ENCODE data around the gene ITCH. TPM values are rescaled to one million over a fixed set of nuclear protein-coding genes. Genes with fewer than 3 reads are reported as not detected.
"Not testable (repeated sequence)": the region's sequence is repeated elsewhere in the genome, so short reads cannot be mapped to it uniquely, and the experiment has no call there.

The ITCH gene
- total and polyA plus RNA-seq, 11 donors: 6.0 to 49.0 (median 39.5) TPM

DNA sequence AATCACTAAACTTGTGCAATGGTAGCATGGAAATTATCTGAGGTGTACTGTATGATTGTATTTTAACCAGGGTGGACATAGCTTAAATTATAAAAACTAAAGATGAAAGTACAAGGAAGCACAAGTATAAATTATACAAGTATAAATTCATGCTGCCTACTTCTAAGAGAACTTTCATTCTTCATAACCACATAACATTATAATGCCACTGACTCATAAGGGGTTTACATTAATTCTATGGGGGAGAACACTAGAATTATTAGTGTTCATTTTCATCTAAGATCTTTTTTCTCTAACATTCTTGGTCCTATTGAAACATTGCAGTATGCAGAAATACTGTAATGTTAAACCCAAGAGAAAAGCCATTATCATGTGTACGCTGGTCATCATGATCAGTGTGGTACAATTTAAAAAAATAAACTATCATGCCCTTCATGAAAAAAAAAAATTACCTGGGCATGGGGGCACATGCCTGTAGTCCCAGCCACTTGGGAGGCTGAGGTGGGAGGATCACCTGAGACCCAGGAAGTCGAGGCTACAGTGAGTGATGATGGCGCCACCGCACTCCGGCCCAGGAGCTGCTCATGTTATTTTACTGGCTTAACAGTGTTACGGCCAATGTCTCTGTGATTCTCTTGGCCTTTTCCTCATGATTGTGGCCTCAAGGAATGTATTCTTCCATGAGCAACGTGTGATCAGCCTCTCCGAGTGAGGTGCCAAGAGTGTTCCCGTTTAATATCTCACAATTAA, 34.0 kb upstream of the ITCH start:
- no peak for ATAC-seq
- peaks cover 0 to 4% (median 0%) of the 10 kb centered on the region in 12 donors for H3K4me1 ChIP-seq

DNA sequence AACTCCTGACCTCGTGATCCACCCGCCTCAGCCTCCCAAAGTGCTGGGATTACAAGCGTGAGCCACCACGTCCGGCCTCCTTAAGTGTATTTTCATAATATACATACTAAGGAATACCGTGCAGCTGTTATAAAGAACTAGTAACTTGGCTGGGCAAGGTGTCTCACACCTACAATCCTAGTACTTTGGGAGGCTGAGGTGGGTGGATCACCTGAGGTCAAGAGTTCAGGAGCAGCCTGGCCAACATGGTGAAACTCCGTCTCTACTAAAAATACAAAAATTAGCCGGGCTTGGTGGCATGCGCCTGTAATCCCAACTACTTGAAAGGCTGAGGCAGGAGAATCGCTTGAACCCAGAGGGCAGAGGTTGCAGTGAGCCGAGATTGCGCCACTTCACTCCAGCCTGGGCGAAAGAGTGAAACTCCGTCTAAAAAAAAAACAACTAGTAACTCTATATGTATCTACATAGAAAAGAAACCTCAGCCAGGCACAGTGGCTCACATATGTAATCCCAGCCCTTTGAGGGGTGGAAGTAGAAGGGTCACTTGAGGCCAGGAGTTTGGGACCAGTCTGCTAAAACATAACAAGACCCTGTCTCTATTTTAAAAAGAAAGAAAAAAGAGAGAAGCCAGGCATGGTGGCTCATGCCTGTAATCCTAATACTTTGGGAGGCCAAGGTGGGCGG, 32.1 kb upstream of the ITCH start:
- H3K27me3 ChIP-seq; H3K36me3 ChIP-seq; H3K4me3 ChIP-seq; H3K9me3 ChIP-seq; intact Hi-C loops (cut with DNase I); DNase-seq; H3K27ac ChIP-seq; H3K4me1 ChIP-seq; ATAC-seq: not testable (repeated sequence)
- WGBS, 4 donors: 93 to 96% (median 95%) methylated on average over 15 of the region's 15 CpGs

More for the DNA sequence above, 34.0 kb upstream of the ITCH start:
- 87 to 91% (median 89%) methylated on average over 9 of the region's 9 CpGs for WGBS, 4 donors
- Histone ChIP-seq H3K9me3 (no peaks in the 10 kb centered on the region), H3K27ac (no peak overlapping the region), H3K36me3 (no peaks in the 10 kb centered on the region), H3K4me3 (no peak overlapping the region), H3K27me3 (no peaks in the 10 kb centered on the region)
- TF ChIP-seq POLR2A (IDR thresholded peaks at IDR 0.05): no peak
- TF ChIP-seq, protein P1, sequence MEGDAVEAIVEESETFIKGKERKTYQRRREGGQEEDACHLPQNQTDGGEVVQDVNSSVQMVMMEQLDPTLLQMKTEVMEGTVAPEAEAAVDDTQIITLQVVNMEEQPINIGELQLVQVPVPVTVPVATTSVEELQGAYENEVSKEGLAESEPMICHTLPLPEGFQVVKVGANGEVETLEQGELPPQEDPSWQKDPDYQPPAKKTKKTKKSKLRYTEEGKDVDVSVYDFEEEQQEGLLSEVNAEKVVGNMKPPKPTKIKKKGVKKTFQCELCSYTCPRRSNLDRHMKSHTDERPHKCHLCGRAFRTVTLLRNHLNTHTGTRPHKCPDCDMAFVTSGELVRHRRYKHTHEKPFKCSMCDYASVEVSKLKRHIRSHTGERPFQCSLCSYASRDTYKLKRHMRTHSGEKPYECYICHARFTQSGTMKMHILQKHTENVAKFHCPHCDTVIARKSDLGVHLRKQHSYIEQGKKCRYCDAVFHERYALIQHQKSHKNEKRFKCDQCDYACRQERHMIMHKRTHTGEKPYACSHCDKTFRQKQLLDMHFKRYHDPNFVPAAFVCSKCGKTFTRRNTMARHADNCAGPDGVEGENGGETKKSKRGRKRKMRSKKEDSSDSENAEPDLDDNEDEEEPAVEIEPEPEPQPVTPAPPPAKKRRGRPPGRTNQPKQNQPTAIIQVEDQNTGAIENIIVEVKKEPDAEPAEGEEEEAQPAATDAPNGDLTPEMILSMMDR (IDR thresholded peaks at IDR 0.05): no peak
- DNase-seq: no peak
- intact Hi-C loops (cut with DNase I): no loop called here

DNA sequence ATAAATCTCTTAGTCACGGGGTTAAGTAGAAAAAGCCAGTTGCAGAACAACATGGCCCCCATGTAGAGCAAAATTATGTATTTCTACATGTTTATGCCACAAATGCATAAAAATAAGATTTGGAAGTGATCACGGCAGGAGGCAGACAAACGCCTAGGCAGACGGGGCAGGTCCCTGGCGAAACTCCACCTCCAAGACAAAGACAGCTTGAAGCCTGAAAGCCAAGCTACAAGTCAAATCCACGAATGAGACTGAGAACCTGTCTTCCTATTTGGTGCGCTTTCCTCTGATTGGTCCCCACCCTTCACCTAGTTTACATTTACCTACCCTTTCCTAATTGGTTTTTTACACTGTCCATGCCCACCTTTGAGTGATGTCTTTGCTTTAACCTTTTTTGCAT, 31.2 kb upstream of the ITCH start:
- Histone ChIP-seq H3K9me3 (no peaks in the 10 kb centered on the region), H3K27me3 (no peaks in the 10 kb centered on the region), H3K4me3 (no peak overlapping the region), H3K27ac (no peak overlapping the region), H3K4me1 (no peaks in the 10 kb centered on the region), H3K36me3 (no peaks in the 10 kb centered on the region)
- intact Hi-C loops (cut with DNase I): no loop called here
- TF ChIP-seq, protein P1 (IDR thresholded peaks at IDR 0.05): no peak
- TF ChIP-seq POLR2A (IDR thresholded peaks at IDR 0.05): no peak
- ATAC-seq (no peak), DNase-seq (no peak)
- 87 to 91% (median 90%) methylated on average over 7 of the region's 7 CpGs for WGBS, 4 donors

DNA sequence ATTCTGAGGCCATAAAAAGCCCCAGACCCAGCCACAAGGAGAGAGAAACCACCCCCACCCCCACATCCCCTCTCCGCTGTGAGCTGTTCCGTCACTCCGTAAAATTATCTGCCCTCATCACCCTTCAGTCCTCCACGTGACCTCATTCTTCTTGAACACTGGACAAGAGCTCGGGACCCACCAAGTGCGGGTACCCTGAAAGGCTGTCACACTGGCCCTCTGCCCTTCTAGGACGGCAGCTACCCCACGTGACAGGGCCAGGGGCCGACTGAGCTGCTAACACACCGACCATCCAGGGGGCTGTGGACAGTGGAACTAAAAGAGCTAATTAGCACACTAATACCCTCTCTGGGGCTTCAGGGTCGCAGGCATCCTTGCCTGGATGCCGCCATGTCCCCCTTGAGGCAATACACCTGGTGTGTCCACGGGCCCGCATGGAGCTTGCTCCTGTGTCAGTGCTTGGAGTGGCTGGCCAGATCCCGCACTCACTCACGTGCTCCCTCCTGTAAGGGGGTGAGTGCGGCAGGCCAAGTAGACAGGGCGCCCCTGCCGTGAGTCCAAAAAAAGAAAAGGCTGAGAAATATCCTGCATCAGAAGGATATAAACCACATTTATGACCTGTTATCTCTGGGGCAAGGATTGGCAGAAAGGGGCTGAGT, 30.7 kb upstream of the ITCH start:
- Histone ChIP-seq H3K4me1 (no peaks in the 10 kb centered on the region), H3K9me3 (no peaks in the 10 kb centered on the region), H3K36me3 (no peaks in the 10 kb centered on the region), H3K4me3 (no peak overlapping the region), H3K27ac (no peak overlapping the region), H3K27me3 (no peaks in the 10 kb centered on the region)
- WGBS, 4 donors: 87 to 94% (median 88%) methylated on average over 16 to 19 of the region's 19 CpGs
- no peak for DNase-seq
- TF ChIP-seq, protein P1 (IDR thresholded peaks at IDR 0.05): no peak
- no peak for TF ChIP-seq POLR2A (IDR thresholded peaks at IDR 0.05)
- intact Hi-C loops (cut with DNase I): no loop called here
- ATAC-seq: no peak
